ENCODE results near the gene SAT2. TPM values are rescaled to one million over a fixed set of nuclear protein-coding genes. Genes with fewer than 3 reads are reported as not detected.
A peak's percentile ranks its signal among the peaks of the same experiment; 100 is the strongest.
"Not testable (repeated sequence)": the region's sequence is repeated elsewhere in the genome, so short reads cannot be mapped to it uniquely, and the experiment has no call there.

SAT2 gene
- total RNA-seq, 1 donor from 2014 or later: 73.5 TPM

DNA sequence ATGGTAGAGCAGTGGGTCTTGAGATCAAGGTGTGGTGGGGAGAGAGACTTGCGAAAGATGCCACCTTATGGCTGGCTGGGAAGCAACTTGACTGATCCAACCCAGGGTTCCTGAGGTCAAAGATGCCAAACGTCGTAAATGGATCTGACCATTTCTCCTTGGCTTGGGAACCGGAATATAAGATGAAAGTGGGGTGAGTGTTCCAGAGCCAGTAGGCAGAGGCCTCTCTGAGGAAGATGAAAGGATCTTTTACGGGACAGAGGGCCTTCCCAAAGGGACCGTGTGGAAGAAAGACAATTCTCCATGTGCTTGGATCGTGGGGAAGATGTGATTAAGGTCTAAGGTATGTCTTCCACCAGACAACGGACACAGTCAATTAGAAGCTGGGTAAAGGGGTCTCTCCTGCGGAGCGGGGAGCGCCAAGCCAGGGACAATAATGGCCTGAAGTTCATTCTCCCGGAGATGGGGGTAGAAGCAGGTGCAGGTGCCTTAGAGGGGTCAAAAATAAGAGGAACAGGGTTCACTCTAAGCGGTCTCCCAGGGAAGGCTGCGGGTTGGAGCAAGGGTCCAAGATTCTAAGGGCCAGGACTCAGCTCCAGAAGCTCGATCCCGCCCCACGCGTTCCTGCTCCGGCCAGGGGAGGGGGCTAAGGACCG is 13.7 kb downstream of the SAT2 start:
- Histone ChIP-seq H3K27ac (replicated peaks) (peak overlapping the region; percentile 99), H3K4me1 (peaks cover 60% of the 10 kb centered on the region), H3K4me3 (peak overlapping the region; percentile 91), H3K36me3 (peaks cover 9% of the 10 kb centered on the region), H3K27me3 (ENCODE audit: low read depth) (no peaks in the 10 kb centered on the region), H3K9me3 (replicated peaks) (no peaks in the 10 kb centered on the region)
- DNase-seq: no peak
- TF ChIP-seq, protein P1, sequence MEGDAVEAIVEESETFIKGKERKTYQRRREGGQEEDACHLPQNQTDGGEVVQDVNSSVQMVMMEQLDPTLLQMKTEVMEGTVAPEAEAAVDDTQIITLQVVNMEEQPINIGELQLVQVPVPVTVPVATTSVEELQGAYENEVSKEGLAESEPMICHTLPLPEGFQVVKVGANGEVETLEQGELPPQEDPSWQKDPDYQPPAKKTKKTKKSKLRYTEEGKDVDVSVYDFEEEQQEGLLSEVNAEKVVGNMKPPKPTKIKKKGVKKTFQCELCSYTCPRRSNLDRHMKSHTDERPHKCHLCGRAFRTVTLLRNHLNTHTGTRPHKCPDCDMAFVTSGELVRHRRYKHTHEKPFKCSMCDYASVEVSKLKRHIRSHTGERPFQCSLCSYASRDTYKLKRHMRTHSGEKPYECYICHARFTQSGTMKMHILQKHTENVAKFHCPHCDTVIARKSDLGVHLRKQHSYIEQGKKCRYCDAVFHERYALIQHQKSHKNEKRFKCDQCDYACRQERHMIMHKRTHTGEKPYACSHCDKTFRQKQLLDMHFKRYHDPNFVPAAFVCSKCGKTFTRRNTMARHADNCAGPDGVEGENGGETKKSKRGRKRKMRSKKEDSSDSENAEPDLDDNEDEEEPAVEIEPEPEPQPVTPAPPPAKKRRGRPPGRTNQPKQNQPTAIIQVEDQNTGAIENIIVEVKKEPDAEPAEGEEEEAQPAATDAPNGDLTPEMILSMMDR (IDR thresholded peaks at IDR 0.05; ENCODE audit: borderline replicate concordance): no peak
- intact Hi-C loops (cut with micrococcal nuclease): no loop called here

DNA sequence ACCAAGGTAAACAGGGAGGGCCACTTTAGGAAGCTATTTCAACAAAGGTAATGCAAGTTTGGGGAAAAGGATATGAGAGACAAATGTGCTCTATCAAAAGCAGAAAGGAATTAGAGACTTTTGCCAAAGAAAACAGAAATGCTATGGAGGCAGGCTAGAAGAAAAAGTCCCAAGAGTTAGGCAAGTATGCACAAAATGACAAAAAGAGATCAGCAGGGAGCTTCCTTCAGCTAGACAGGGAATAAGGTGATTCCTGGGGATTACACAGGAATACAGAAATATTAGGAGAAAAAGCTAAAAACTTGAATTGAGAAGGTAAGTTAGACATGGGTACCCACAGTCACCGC is 15.4 kb downstream of the SAT2 start:
- no peak for DNase-seq
- H3K9me3 ChIP-seq (replicated peaks): no peaks in the 10 kb centered on the region
- peaks cover 9% of the 10 kb centered on the region for H3K36me3 ChIP-seq
- H3K27ac ChIP-seq (replicated peaks): peak overlapping the region; percentile 42
- H3K4me3 ChIP-seq: peak overlapping the region; percentile 91
- no peaks in the 10 kb centered on the region for H3K27me3 ChIP-seq (ENCODE audit: low read depth)
- peaks cover 70% of the 10 kb centered on the region for H3K4me1 ChIP-seq
- intact Hi-C loops (cut with micrococcal nuclease): no loop called here
- TF ChIP-seq, protein P1 (IDR thresholded peaks at IDR 0.05; ENCODE audit: borderline replicate concordance): no peak

DNA sequence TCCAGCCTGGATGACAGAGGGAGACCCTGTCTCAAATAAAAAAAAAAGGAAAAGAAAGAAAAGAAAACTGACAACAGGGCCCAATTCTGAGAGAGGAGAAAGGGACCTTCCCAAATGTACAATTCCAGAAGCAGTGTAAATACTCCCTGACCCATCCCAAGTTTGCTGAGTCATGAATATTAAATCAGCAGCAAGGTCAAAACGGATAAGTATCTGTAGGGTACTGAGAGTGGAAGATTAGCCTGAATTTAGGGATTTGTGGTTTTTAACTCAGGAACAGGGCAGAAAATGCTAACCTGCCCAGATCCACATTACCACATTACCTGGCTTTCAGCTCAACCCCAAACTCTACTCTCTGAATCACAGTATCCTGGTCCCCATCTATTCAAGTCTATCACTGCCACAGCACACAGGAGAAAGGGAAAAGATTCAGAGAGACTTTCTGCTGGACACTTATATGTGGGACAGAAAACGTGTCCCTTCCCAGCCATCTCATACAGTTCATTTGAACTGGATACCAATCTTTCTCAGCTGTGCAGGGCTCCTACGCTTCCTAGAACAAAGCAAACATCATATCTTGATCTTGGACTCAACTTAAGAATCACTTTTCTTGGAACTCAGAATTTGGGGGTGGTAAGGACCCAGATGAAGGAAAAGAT is 15.9 kb downstream of the SAT2 start:
- DNase-seq: no peak
- Histone ChIP-seq H3K36me3 (peaks cover 9% of the 10 kb centered on the region), H3K4me3 (peak overlapping the region; percentile 91), H3K27me3 (ENCODE audit: low read depth) (no peaks in the 10 kb centered on the region), H3K9me3 (replicated peaks) (no peaks in the 10 kb centered on the region), H3K4me1 (peaks cover 75% of the 10 kb centered on the region), H3K27ac (replicated peaks) (peak overlapping the region; percentile 42)
- TF ChIP-seq, protein P1 (IDR thresholded peaks at IDR 0.05; ENCODE audit: borderline replicate concordance): no peak
- intact Hi-C loops (cut with micrococcal nuclease): no loop called here

DNA sequence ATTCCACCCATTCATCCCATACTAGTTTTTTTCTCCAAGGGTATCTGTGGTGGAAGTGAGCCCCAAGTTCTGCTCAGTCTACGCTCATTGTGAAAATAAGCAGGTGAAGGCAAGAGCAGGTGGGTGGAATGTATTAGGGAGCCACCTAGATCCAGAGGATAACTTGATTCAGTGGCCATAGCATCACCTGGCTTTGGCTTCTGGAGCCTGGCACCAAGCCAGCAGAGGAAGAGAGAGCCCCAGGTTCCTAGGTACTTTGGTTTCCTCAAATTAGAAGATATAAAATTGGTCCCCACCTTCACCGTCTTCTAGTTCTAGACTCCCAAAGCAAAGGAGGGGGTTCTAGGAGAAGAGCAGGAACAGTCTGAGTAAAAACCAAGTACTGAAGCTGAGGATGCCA is 17.0 kb downstream of the SAT2 start:
- intact Hi-C loops (cut with micrococcal nuclease): no loop called here
- Histone ChIP-seq H3K9me3 (replicated peaks) (no peaks in the 10 kb centered on the region), H3K36me3 (peaks cover 10% of the 10 kb centered on the region), H3K4me1 (peaks cover 85% of the 10 kb centered on the region), H3K4me3 (no peak overlapping the region), H3K27ac (replicated peaks) (peak overlapping the region; percentile 27), H3K27me3 (ENCODE audit: low read depth) (no peaks in the 10 kb centered on the region)
- DNase-seq: no peak
- TF ChIP-seq, protein P1 (IDR thresholded peaks at IDR 0.05; ENCODE audit: borderline replicate concordance): no peak

DNA sequence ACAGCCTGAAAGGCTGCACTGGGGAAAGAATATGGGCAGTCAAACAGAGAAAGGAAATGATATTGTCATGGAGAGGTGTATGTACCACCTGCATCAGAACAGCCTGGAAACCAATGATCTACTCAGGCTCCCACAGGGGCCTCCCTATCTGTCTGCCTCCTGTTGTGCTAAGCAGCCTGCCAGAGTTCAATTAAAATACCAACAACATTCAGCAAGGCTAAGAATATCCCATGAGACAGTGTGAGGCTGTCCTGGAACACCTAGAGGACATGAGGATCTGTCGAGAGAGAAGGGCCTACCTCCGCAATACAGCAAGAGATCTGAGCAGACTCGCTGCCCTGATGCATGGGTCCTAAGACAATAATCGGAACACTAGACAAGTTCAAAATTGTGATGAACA is 21.3 kb downstream of the SAT2 start:
- Histone ChIP-seq H3K4me1 (peaks cover 55% of the 10 kb centered on the region), H3K9me3 (replicated peaks) (no peaks in the 10 kb centered on the region), H3K36me3 (peaks cover 50% of the 10 kb centered on the region), H3K27me3 (ENCODE audit: low read depth) (no peaks in the 10 kb centered on the region), H3K27ac (replicated peaks) (peak overlapping the region; percentile 89), H3K4me3 (no peak overlapping the region)
- intact Hi-C loops (cut with micrococcal nuclease): no loop called here
- DNase-seq: no peak
- TF ChIP-seq, protein P1 (IDR thresholded peaks at IDR 0.05; ENCODE audit: borderline replicate concordance): no peak

GRCh38 chr17:7597561-7597960 is 30.1 kb downstream of the SAT2 start:
- H3K27ac ChIP-seq (replicated peaks); DNase-seq; intact Hi-C loops (cut with micrococcal nuclease); H3K27me3 ChIP-seq (ENCODE audit: low read depth); H3K4me1 ChIP-seq; H3K4me3 ChIP-seq; H3K9me3 ChIP-seq (replicated peaks): not testable (repeated sequence)
- H3K36me3 ChIP-seq: peaks cover 97% of the 10 kb centered on the region
